GM18519 (cell line): ENCODE data around the gene MRPL40.

Experiments used
- ATAC-seq: cut with Tn5 transposase; IDR thresholded peaks from one replicate; pipeline ENCODE4 v1.9.1; 2021; ENCODE audit warnings: mild to moderate bottlenecking, moderate library complexity; ENCODE audit not compliant: unreplicated experiment, low FRiP score

Gene MRPL40

DNA sequence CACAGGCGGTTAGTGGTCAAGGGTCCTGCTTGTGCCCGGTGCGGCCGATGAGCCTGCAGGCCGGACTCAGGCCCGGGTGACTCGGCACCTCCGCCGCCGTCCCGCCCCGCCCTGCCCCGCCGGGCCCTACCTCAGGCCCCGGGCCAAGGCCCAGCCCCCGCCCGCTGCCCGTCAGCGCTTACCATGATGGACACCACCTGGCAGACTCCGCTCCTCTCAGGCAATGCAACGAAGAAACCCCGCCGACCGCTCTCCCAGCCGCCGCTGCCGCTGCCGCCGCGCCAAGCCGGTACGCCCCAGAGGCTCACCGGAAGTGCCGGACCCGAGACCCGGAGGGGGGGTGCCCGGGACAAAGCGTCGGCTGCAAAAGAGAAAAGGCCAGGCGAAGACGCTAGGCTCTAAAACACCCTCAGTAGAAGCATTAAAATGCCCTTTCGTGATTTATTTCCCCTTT lies 46.6 kb downstream of the MRPL40 start, which contains the start of gene UFD1:
Gene UFD1 (minus strand): TSS at position 293 of the 454 bp plus-strand sequence. CDS start 108 bp downstream, at position 185.
- ATAC-seq = peak; percentile 20

DNA sequence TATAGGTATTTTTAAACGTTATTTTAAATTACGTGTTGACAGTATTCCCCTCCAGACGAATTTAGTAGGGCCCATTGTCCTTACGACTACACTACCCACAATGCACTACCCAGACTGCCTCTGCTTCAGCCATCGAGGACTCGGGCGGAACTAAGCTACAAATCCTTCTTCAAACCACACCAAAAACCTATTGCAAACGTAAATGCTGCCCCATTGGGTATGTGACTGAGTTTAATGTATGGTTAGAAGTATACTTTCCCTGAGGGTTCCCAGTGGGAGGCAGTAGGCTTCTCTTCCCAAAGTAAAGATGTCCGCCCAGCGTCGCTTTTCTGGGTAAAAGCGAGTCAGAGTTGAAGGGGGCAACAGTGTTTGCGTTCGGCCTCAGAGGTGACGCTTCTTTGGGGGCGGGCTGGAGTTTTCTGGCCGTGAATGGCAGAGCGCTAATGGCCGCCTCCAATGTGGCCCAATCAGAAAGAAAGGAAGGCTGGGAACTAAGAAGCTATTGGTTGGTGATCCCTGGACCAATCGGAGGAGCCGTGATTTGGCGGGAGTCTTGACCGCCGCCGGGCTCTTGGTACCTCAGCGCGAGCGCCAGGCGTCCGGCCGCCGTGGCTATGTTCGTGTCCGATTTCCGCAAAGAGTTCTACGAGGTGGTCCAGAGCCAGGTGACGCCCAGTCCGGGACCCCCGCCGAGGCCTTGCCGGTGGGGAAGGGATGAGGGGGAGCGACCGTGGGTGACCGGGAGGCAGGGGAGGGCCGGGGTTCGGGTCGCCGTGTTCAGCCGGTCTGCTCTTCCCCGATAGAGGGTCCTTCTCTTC lies 47.2 kb downstream of the MRPL40 start, which contains the start of gene CDC45:
Gene CDC45 (plus strand): TSS at position 566 of the 818 bp plus-strand sequence. CDS start 49 bp downstream, at position 615.
- ATAC-seq = peak; percentile 57

- ATAC-seq = no peak
These were observed 47.8 kb downstream of the MRPL40 start for GRCh38 chr22:19480173-19480568.

DNA sequence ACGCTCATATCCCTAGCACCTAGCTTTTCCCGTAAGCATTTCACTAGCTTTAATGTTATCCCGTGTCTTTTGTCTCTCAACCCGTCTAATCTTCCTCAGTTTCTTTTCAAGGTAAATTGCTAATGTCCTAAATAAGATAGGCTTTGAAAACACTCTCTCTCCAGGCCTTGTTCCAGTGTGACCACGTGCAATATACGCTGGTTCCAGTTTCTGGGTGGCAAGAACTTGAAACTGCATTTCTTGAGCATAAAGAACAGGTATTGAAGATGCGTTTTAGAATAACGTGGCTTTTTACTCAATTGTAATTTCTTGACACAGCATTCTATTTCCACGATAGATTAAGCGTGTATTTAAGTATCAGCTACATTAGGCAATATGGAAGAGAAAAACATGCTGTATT lies 48.4 kb downstream of the MRPL40 start:
- no peak for ATAC-seq

DNA sequence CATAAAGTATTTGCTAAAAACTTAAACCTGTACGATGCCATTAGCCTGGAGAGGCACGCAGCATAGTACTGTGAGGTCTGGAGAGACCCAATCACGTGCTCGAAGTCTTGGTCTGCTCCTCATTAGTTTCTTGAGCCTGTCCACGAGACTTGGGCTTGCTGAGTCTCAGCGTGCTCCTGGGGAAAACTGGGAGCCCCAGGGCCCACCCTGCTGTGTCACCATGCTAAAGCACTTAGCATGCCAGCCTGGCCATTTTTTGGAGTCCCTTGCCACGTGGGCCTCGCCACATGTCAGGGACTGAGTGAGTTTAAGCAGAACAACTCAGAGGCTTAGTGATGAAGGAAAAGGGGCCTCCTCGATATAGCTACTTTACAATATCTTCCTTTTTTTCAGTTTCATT lies 50.0 kb downstream of the MRPL40 start:
- no peak for ATAC-seq

DNA sequence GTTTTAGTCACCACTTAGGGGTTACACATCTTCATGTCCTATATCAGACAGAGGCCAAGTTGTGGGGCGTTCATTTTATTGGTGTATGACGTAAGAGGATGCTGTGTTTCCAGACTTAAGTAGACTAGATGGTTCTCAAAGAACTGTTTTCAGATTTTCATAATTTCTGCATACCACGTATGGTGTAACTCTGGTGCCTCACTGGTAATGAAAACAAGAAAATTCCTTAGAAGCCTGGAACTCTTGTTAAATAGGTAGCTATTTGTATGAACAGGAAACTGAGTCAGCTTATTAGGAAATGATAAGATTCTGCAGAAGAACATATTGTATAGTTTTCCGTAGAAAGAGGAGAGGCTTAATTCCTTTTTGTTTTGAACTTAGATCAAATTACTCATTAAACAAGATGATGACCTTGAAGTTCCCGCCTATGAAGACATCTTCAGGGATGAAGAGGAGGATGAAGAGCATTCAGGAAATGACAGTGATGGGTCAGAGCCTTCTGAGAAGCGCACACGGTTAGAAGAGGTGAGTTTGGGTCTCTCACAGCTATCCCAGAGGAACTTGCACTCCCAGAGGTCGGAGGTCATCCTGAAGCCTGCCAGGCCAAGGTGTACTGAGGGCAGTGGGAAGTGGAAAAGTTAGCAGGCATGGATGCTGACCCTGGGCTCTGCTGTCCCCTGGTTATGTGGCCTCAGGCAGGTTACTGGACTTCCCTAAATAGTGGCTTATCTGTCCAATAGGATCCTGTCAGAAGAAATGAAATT lies 51.3 kb downstream of the MRPL40 start:
- ATAC-seq = no peak
